Astrocyte of the spinal cord (primary cell): Measurements from ENCODE around the gene ZNF853.
"Not testable (repeated sequence)": the region's sequence is repeated elsewhere in the genome, so short reads cannot be mapped to it uniquely, and the experiment has no call there.

Source experiments
- DNase-seq: peaks from one replicate; pipeline ENCODE4 v3.0.0; 2011; ENCODE audit warnings: low read depth, low spot score
- H3K4me3 ChIP-seq: 2 replicates; pipeline ENCODE4 v1.5.1; 2011; ENCODE audit warnings: low read depth, mild to moderate bottlenecking, low read length, moderate library complexity
- in situ Hi-C: cut with HindIII; loops from 2 replicates; pipeline ENCODE4 v1.10.0; 2017; ENCODE audit warnings: low sequenced_read_pairs
- TF ChIP-seq, protein P1 (sequence below): IDR thresholded peaks from 2 replicates; pipeline ENCODE4 v1.5.1; 2012; ENCODE audit warnings: low read depth, mild to moderate bottlenecking, low read length, inconsistent platforms

Gene ZNF853

DNA sequence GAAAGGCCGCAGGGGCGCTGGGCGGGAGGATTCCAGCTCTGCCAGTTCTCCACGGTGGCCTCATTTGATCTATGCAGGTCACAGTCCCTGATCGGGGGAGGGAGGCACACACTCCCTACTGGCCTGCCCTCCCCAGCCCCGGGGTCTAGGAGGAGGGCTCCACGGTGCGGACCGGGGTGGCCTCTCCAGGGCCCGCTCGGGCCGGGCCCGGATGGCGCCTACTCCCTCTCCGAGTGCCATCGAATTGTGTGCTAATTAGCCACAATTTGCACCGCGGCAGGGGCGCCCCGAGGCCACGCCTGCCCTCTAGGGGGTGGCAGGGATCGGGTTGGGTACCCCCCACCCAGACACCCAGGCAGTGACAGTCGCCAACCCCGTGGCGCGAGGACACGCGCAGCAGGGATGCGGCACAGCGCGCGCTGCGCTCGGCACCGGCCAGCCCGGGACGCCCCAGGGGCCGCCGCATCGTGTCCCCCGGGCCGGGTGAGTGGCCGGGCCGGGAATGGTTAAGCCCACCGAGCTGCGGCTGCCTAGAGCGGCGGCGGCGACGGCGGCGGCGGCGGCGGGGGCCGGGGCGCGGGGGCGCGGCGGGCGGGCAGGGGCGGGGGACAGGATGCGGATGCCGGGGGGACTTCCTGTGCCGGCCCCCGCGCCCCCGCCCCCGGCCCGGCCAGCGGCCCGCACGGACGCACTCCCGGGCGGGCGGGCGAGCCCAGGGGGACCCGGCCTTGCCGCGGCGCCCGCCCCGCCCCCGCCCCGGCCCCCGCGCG lies at the start of gene ZNF853:
Gene ZNF853, plus strand, starts transcription at position 658 of the 770 bp plus-strand sequence. CDS start 565 bp downstream, outside the sequence.
- TF ChIP-seq, protein P1, sequence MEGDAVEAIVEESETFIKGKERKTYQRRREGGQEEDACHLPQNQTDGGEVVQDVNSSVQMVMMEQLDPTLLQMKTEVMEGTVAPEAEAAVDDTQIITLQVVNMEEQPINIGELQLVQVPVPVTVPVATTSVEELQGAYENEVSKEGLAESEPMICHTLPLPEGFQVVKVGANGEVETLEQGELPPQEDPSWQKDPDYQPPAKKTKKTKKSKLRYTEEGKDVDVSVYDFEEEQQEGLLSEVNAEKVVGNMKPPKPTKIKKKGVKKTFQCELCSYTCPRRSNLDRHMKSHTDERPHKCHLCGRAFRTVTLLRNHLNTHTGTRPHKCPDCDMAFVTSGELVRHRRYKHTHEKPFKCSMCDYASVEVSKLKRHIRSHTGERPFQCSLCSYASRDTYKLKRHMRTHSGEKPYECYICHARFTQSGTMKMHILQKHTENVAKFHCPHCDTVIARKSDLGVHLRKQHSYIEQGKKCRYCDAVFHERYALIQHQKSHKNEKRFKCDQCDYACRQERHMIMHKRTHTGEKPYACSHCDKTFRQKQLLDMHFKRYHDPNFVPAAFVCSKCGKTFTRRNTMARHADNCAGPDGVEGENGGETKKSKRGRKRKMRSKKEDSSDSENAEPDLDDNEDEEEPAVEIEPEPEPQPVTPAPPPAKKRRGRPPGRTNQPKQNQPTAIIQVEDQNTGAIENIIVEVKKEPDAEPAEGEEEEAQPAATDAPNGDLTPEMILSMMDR = no peak
- H3K4me3 ChIP-seq = peak within 1 kb of the TSS; percentile 48
- no peak for DNase-seq
- in situ Hi-C loops = no loop called here

DNA sequence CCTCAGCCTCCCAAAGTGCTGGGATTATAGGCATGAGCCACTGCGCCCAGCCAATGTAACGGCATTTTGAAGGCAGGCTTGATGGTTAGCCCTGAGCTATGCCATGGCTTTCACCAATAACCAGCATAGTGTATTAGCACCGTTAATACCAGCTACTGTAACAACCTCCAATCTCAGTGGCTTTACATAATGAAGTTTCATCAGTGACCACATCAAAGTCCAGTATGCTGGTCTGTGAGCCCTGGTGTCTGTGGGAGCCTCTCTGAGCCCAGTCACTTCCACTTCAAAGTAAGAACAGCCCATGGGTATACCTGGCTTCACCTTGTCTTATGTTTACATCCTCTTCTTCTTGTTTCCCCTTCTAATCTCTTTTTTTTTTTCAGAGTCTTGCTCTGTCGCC lies 49.8 kb upstream of the ZNF853 start:
- DNase-seq = no peak
- in situ Hi-C loops = no loop called here
- TF ChIP-seq, protein P1 = no peak
- no peak overlapping the region for H3K4me3 ChIP-seq

DNA sequence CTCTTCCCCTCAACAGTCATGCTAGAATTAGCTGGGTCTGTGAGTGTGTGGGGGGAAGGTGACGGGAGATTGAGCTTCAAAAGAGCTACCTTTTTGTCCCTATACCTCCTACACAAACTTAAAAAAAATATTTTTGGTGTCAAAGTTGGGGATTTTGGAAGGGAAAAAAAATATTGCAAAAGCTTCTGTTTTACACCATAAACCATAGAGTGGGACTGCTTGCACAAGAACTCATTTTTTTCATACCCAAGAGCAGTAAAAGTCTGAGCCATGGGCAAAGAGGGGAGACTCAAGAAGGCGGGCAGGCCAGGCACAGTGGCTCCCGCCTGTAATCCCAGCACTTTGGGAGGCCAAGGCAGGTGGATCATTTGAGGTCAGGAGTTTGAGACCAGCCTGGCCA lies 47.5 kb upstream of the ZNF853 start:
- in situ Hi-C loops = no loop called here
- TF ChIP-seq, protein P1 = no peak
- DNase-seq = no peak
- H3K4me3 ChIP-seq = no peak overlapping the region

DNA sequence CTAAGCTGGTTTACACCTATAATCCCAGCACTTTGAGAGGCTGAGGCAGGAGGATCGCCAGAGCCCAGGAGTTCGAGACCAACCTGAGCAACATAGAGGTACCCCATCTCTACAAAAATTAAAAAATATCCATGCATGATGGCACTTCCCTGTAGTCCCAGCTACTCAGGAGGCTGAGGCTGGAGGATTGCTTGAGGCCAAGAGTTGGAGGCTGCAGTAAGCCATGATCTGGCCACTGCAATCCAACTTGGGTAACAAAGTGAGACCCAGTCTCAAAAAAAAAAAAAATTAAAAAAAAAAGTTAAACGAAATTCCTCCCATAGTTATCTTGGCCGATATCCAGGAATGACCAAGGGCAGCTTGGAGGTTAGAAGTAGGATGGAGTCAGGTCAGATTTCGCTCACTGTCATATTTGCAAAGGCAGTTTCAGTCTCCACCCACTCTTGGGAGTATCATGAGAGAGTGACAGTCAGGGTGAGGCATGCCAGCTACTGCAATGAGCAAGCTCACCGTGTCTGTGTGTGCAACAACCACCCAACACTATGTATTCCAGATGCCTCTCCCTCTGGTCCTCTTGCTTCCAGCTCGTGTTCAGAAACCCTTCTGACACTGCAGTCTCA lies 44.1 kb upstream of the ZNF853 start:
- TF ChIP-seq, protein P1 = no peak
- DNase-seq = no peak
- H3K4me3 ChIP-seq = no peak overlapping the region
- in situ Hi-C loops = no loop called here

DNA sequence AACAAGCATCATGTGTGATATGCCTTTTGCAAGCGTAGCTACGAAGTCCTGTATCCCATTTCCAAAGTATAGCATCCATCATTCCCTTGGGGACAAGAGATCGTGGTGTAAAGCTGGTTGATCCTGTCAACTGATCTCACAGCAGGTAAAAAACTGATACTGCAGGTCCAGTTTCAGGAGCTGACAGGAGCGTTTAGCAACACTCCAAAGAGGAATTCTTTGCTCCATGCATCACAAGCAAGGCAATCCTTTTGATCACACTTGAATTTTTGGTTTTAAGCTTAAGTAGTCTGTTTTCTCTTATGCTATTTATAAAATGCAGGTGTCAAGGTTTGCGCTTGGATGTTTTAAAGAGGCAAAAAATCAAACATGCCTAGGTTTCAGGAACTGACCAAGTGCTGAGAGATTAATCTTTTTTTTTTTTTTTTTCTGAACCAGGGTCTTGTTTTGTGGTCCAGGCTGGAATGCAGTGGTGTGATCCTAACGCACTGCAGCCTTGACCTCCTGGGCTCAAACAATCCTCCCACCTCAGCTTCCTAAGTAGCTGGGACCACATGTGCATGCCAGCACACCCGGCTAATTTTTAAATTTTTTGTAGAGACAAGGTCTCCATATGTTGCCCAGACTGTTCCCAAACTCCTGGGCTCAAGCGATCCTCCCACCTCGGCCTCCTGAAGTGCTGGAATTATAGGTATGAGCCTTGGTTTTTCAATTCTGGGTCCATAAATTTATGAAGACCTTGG lies 40.0 kb upstream of the ZNF853 start:
- TF ChIP-seq, protein P1 = no peak
- no peak for DNase-seq
- no peak overlapping the region for H3K4me3 ChIP-seq
- in situ Hi-C loops = no loop called here

DNA sequence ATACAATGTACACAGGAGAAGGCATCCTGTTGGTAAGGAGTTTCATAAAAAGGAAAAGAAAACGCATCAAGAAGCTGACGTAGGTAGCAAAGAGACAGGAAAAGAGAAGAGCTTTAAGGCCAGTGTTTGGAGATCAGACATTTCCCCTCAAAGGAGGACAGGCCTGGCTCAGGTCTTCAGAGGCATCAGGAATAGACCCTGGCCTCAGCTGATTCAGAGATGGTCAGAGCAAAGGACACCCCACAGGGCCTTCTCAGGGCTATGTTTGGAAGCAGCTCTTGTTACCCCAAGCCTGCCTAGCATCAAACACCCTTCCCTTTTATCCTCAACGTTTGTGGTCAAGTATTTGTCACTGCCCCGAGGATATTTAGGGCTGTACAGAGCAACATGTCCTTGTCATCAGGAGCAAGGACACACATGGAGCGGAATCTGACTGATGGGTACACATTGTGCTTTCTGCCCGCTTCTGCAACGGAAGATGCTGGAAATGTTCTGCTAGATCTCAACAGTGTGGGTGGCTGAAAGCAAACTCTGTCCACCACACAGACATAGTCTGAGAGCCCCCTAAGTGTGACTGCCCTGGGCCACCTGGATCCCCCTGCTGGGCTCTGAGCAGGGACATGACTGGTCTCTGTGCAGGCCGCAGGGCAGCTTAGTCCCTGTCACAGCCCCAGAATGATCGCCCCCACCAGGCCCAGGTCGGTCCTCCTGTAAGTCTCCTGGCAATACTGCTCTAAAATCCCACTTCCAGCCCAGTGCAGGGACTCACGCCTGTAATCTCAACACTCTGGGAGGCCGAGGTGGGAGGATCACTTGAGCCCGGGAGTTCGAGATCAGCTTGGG lies 39.2 kb upstream of the ZNF853 start:
- H3K4me3 ChIP-seq = peak overlapping the region; percentile 78
- TF ChIP-seq, protein P1 = no peak
- no peak for DNase-seq
- in situ Hi-C loops = no loop called here

DNA sequence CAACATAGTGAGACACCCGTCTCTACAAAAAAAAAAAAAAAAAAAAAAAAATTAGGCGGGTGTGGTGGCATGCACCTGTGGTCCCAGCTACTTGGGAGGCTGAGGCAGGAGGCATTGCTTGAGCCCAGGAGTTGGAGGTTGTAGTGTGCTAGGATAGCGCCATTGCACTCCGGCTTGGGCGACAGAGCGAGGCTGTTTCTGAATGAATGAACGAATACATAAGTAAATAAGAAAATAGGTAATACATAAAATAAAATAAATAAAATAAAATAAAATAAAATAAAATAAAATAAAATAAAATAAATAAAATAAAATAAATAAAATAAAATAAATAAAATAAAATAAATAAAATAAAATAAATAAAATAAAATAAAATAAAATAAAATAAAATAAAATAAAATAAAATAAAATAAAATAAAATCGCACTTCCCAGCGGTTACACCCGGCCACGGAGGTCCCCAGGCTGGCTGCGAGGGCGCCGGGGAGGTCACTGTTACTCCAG lies 38.5 kb upstream of the ZNF853 start:
- DNase-seq, in situ Hi-C loops: not testable (repeated sequence)
- H3K4me3 ChIP-seq = peak overlapping the region; percentile 78
